Neural cell (in vitro differentiated cells): ENCODE measurements around the gene CRK. TPM values are rescaled to one million over a fixed set of nuclear protein-coding genes. Genes with fewer than 3 reads are reported as not detected.

Source experiments
- H2AFZ ChIP-seq: fragments of 200-600, 300-800 bp; sonication (generic), shearing (Covaris generic); 2 replicates; pipeline ENCODE4 v1.6.0; 2014; ENCODE audit warnings: low read depth, mild to moderate bottlenecking, antibody characterized with exemption, low read length, moderate library complexity
- H3F3A ChIP-seq: fragments of 200-600 bp; shearing (Covaris generic); 2 replicates; pipeline ENCODE4 v1.6.1; 2016; ENCODE audit warnings: mild to moderate bottlenecking, moderate library complexity, mixed read lengths, antibody characterized with exemption, low read length; ENCODE audit not compliant: insufficient read depth, poor library complexity, severe bottlenecking
- H3K27ac ChIP-seq: fragments of 200-600, 300-800 bp; sonication (generic), shearing (Covaris generic); 2 replicates; pipeline ENCODE4 v1.5.1; 2014; ENCODE audit warnings: mild to moderate bottlenecking, low read length, moderate library complexity
- H3K27me3 ChIP-seq: fragments of 300-800, 200-600 bp; sonication (generic), shearing (Covaris generic); 2 replicates; pipeline ENCODE4 v1.6.0; 2014; ENCODE audit warnings: mild to moderate bottlenecking, low read depth, low read length, moderate library complexity; ENCODE audit not compliant: insufficient read depth
- H3K36me3 ChIP-seq: fragments of 300-800, 200-600 bp; sonication (generic), shearing (Covaris generic); 2 replicates; pipeline ENCODE4 v1.5.1; 2014; ENCODE audit warnings: mild to moderate bottlenecking, antibody characterized with exemption, low read length, moderate library complexity; ENCODE audit not compliant: insufficient read depth
- H3K4me2 ChIP-seq: fragments of 300-800, 200-600 bp; sonication (generic), shearing (Covaris generic); 2 replicates; pipeline ENCODE4 v1.6.0; 2014; ENCODE audit warnings: mild to moderate bottlenecking, low read length
- H3K4me3 ChIP-seq: fragments of 300-800, 200-600 bp; sonication (generic), shearing (Covaris generic); 2 replicates; pipeline ENCODE4 v1.5.1; 2014; ENCODE audit warnings: mild to moderate bottlenecking, low read length, moderate library complexity
- H3K79me2 ChIP-seq: fragments of 200-600 bp; shearing (Covaris generic); replicated peaks from 2 replicates; pipeline ENCODE4 v1.6.0; 2014; ENCODE audit warnings: mild to moderate bottlenecking, low read length, moderate library complexity; ENCODE audit not compliant: insufficient read depth
- H3K9ac ChIP-seq: fragments of 300-800, 200-600 bp; sonication (generic), shearing (Covaris generic); 2 replicates; pipeline ENCODE4 v1.6.1; 2016; ENCODE audit warnings: mild to moderate bottlenecking, low read length, mixed read lengths
- H3K9me2 ChIP-seq: fragments of 200-600 bp; shearing (Covaris generic); 2 replicates; pipeline ENCODE4 v1.6.1; 2016; ENCODE audit warnings: mild to moderate bottlenecking, low read length, mixed read lengths; ENCODE audit not compliant: insufficient read depth
- H3K9me3 ChIP-seq: fragments of 200-600, 300-800 bp; sonication (generic), shearing (Covaris generic); 2 replicates; pipeline ENCODE4 v1.6.1; 2016; ENCODE audit warnings: mild to moderate bottlenecking, mixed run types, low read length, moderate library complexity, mixed read lengths
- H4K20me1 ChIP-seq: fragments of 200-600 bp; shearing (Covaris generic); 2 replicates; pipeline ENCODE4 v1.6.1; 2016; ENCODE audit warnings: mild to moderate bottlenecking, mixed run types; ENCODE audit not compliant: insufficient read depth
- EP300 ChIP-seq: fragments of 450-650 bp; conservative IDR thresholded peaks from 2 replicates; pipeline ENCODE4 v1.6.1; 2014; ENCODE audit warnings: antibody characterized with exemption, mild to moderate bottlenecking, moderate library complexity; ENCODE audit not compliant: poor library complexity, severe bottlenecking
- EZH2 ChIP-seq: fragments of 200-600, 300-800 bp; shearing (Covaris generic), sonication (generic); IDR thresholded peaks from 2 replicates; pipeline ENCODE4 v1.6.1; 2014; ENCODE audit warnings: antibody characterized with exemption, low read length, borderline replicate concordance, mild to moderate bottlenecking; ENCODE audit not compliant: insufficient read depth, poor library complexity, severe bottlenecking
- MXI1 ChIP-seq: fragments of 450-650 bp; conservative IDR thresholded peaks from 2 replicates; pipeline ENCODE4 v1.6.1; 2014; ENCODE audit warnings: antibody characterized with exemption, mild to moderate bottlenecking; ENCODE audit not compliant: poor library complexity, severe bottlenecking
- POLR2AphosphoS5 ChIP-seq: IDR thresholded peaks from 2 replicates; pipeline ENCODE4 v1.6.1; 2012
- RAD21 ChIP-seq: fragments of 450-650 bp; conservative IDR thresholded peaks from 2 replicates; pipeline ENCODE4 v1.6.1; 2014; ENCODE audit warnings: antibody characterized with exemption, mild to moderate bottlenecking, moderate library complexity
- SMC3 ChIP-seq: fragments of 450-650 bp; conservative IDR thresholded peaks from 2 replicates; pipeline ENCODE4 v1.6.1; 2014; ENCODE audit warnings: antibody characterized with exemption, mild to moderate bottlenecking, moderate library complexity; ENCODE audit not compliant: poor library complexity
- TAF1 ChIP-seq: IDR thresholded peaks from 2 replicates; pipeline ENCODE4 v1.6.1; 2012; ENCODE audit warnings: low read depth
- polyA plus RNA-seq: library from polyadenylated mRNA; depleted of rRNA; stranded (reverse); fragments of >200 nt; gene quantifications from 2 replicates; pipeline ENCODE4 v1.2.3, GENCODE V29; 2014
- TF ChIP-seq, protein P1 (sequence below): IDR thresholded peaks from 2 replicates; pipeline ENCODE4 v1.6.1; 2012; ENCODE audit warnings: borderline replicate concordance
- TF ChIP-seq, protein P2 (sequence below): fragments of 450-650 bp; IDR thresholded peaks from 2 replicates; pipeline ENCODE4 v1.5.1; 2014; ENCODE audit warnings: antibody characterized with exemption, mild to moderate bottlenecking, moderate library complexity; ENCODE audit not compliant: poor library complexity, severe bottlenecking

CRK gene
- polyA plus RNA-seq, 1 donor from 2014 or later: 111 TPM

DNA sequence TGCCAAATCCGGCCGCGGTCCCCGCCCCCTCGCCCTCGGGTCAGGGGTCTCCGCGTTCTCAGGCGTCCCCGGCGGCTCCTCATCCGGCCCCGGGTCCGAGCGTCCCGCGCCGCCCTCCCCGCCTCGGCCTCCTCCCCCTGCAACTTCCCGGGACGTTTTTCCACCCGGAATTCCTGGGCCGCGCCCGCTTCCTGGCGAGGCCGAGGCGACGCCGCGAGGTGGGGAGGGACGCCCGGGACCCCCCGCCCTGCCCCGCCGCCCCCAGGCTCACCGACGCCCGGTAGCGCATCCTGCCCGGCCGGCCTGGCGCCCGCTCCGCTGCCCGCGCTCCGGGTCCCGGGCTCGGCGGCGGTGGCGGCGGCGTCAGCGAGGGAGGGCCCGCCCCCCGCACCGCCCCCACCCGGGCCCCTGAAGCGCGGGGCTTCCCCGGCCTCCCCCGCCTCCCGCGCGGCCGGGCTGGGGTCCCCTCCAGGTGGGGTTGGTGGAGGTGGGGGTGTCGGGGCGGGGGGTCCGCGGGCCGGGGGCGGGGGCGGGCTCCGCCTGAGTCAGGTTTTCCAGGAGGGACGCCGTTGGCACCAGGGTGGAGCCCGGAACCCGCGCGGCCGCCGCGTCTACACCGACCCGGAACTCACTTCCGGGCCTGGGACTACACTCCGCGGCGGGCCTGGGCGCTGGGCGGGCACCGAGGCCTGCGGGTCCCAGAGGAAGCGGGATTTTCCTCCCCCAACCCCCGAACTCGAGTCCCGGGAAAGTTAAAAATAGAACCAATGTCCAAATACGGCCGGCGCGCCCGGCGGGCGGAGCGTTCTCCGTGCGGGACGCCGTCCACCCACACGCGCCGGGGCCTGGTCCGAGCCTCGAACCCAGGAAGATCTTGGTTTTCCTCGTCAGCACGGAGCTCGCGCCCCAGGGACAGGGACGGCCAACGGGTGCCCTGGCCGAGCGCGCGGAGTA lies 29.7 kb upstream of the CRK start:
- Histone ChIP-seq H3K9me3 (no peaks in the 10 kb centered on the region), H3K9me2 (no peaks in the 10 kb centered on the region), H3K27me3 (peaks cover 10% of the 10 kb centered on the region), H3K79me2 (no peaks in the 10 kb centered on the region), H3K27ac (no peak overlapping the region), H4K20me1 (no peaks in the 10 kb centered on the region), H2AFZ (peak overlapping the region; percentile 33), H3K9ac (peak overlapping the region; percentile 63), H3K36me3 (no peaks in the 10 kb centered on the region), H3K4me2 (peak overlapping the region; percentile 55), H3K4me3 (peak overlapping the region; percentile 70), H3F3A (no peaks in the 10 kb centered on the region)
- TF ChIP-seq TAF1: no peak
- TF ChIP-seq EP300: no peak

- no peak overlapping the region for H3K27ac ChIP-seq
- peak overlapping the region; percentile 55 for H3K4me2 ChIP-seq
- H3K36me3 ChIP-seq: no peaks in the 10 kb centered on the region
- H4K20me1 ChIP-seq: no peaks in the 10 kb centered on the region
- H3K27me3 ChIP-seq: peaks cover 5% of the 10 kb centered on the region
- H3K9me3 ChIP-seq: no peaks in the 10 kb centered on the region
- peak overlapping the region; percentile 33 for H2AFZ ChIP-seq
- H3K4me3 ChIP-seq: peak overlapping the region; percentile 70
- H3F3A ChIP-seq: no peaks in the 10 kb centered on the region
- H3K9ac ChIP-seq: peak overlapping the region; percentile 63
- TF ChIP-seq POLR2AphosphoS5: no peak
- no peak for TF ChIP-seq TAF1
- no peak for TF ChIP-seq RAD21
- no peak for TF ChIP-seq SMC3
- TF ChIP-seq EP300: no peak
- TF ChIP-seq, protein P1, sequence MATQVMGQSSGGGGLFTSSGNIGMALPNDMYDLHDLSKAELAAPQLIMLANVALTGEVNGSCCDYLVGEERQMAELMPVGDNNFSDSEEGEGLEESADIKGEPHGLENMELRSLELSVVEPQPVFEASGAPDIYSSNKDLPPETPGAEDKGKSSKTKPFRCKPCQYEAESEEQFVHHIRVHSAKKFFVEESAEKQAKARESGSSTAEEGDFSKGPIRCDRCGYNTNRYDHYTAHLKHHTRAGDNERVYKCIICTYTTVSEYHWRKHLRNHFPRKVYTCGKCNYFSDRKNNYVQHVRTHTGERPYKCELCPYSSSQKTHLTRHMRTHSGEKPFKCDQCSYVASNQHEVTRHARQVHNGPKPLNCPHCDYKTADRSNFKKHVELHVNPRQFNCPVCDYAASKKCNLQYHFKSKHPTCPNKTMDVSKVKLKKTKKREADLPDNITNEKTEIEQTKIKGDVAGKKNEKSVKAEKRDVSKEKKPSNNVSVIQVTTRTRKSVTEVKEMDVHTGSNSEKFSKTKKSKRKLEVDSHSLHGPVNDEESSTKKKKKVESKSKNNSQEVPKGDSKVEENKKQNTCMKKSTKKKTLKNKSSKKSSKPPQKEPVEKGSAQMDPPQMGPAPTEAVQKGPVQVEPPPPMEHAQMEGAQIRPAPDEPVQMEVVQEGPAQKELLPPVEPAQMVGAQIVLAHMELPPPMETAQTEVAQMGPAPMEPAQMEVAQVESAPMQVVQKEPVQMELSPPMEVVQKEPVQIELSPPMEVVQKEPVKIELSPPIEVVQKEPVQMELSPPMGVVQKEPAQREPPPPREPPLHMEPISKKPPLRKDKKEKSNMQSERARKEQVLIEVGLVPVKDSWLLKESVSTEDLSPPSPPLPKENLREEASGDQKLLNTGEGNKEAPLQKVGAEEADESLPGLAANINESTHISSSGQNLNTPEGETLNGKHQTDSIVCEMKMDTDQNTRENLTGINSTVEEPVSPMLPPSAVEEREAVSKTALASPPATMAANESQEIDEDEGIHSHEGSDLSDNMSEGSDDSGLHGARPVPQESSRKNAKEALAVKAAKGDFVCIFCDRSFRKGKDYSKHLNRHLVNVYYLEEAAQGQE: no peak
- no peak for TF ChIP-seq EZH2
- TF ChIP-seq MXI1: no peak
- TF ChIP-seq, protein P2, sequence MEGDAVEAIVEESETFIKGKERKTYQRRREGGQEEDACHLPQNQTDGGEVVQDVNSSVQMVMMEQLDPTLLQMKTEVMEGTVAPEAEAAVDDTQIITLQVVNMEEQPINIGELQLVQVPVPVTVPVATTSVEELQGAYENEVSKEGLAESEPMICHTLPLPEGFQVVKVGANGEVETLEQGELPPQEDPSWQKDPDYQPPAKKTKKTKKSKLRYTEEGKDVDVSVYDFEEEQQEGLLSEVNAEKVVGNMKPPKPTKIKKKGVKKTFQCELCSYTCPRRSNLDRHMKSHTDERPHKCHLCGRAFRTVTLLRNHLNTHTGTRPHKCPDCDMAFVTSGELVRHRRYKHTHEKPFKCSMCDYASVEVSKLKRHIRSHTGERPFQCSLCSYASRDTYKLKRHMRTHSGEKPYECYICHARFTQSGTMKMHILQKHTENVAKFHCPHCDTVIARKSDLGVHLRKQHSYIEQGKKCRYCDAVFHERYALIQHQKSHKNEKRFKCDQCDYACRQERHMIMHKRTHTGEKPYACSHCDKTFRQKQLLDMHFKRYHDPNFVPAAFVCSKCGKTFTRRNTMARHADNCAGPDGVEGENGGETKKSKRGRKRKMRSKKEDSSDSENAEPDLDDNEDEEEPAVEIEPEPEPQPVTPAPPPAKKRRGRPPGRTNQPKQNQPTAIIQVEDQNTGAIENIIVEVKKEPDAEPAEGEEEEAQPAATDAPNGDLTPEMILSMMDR: no peak
- no peaks in the 10 kb centered on the region for H3K9me2 ChIP-seq
- H3K79me2 ChIP-seq: no peaks in the 10 kb centered on the region
Observed at GRCh38 chr17:1484676-1485422, 28.8 kb upstream of the CRK start.
